Measurements from ENCODE around the gene NOTCH1.

GRCh38 chr9:136542241-136543040, 3.4 kb downstream of the NOTCH1 start:
- TF ChIP-seq, protein P1, sequence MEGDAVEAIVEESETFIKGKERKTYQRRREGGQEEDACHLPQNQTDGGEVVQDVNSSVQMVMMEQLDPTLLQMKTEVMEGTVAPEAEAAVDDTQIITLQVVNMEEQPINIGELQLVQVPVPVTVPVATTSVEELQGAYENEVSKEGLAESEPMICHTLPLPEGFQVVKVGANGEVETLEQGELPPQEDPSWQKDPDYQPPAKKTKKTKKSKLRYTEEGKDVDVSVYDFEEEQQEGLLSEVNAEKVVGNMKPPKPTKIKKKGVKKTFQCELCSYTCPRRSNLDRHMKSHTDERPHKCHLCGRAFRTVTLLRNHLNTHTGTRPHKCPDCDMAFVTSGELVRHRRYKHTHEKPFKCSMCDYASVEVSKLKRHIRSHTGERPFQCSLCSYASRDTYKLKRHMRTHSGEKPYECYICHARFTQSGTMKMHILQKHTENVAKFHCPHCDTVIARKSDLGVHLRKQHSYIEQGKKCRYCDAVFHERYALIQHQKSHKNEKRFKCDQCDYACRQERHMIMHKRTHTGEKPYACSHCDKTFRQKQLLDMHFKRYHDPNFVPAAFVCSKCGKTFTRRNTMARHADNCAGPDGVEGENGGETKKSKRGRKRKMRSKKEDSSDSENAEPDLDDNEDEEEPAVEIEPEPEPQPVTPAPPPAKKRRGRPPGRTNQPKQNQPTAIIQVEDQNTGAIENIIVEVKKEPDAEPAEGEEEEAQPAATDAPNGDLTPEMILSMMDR (IDR thresholded peaks at IDR 0.05): no peak
- TF ChIP-seq SP1 (CRISPR knock-in tag; conservative IDR thresholded peaks at IDR 0.05) (no peak), AR (CRISPR knock-in tag; IDR thresholded peaks at IDR 0.05) (no peak), TEAD4 (CRISPR knock-in tag; IDR thresholded peaks at IDR 0.05) (no peak)
- TF ChIP-seq, protein P2, sequence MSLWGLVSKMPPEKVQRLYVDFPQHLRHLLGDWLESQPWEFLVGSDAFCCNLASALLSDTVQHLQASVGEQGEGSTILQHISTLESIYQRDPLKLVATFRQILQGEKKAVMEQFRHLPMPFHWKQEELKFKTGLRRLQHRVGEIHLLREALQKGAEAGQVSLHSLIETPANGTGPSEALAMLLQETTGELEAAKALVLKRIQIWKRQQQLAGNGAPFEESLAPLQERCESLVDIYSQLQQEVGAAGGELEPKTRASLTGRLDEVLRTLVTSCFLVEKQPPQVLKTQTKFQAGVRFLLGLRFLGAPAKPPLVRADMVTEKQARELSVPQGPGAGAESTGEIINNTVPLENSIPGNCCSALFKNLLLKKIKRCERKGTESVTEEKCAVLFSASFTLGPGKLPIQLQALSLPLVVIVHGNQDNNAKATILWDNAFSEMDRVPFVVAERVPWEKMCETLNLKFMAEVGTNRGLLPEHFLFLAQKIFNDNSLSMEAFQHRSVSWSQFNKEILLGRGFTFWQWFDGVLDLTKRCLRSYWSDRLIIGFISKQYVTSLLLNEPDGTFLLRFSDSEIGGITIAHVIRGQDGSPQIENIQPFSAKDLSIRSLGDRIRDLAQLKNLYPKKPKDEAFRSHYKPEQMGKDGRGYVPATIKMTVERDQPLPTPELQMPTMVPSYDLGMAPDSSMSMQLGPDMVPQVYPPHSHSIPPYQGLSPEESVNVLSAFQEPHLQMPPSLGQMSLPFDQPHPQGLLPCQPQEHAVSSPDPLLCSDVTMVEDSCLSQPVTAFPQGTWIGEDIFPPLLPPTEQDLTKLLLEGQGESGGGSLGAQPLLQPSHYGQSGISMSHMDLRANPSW (CRISPR knock-in tag; conservative IDR thresholded peaks at IDR 0.05; ENCODE audit: low read depth): no peak

Measured in WTC11 (cell line).